Keratinocyte (primary cell): Measurements from ENCODE around the gene MYADML2.

ENCODE experiments used
- EZH2 ChIP-seq: IDR thresholded peaks from one replicate; pipeline ENCODE4 v1.6.1; 2012; ENCODE audit warnings: inconsistent platforms, mild to moderate bottlenecking, low read length, moderate library complexity
- TF ChIP-seq, protein P1 (sequence below), 3 experiments: IDR thresholded peaks in 1 of 3; conservative IDR thresholded peaks in 1 of 3; optimal IDR thresholded peaks in 1 of 3; 2 replicates in 2 of 3; 3 replicates in 1 of 3; pipeline versions ENCODE3 to v1.5.1; 2011; ENCODE audit warnings: low read length in 3 of 3, mild to moderate bottlenecking in 3 of 3, moderate library complexity in 2 of 3, control low read depth in 1 of 3, inconsistent platforms in 1 of 3; ENCODE audit not compliant: insufficient read depth in 2 of 3; ENCODE audit errors: extremely low read depth in 1 of 3

DNA sequence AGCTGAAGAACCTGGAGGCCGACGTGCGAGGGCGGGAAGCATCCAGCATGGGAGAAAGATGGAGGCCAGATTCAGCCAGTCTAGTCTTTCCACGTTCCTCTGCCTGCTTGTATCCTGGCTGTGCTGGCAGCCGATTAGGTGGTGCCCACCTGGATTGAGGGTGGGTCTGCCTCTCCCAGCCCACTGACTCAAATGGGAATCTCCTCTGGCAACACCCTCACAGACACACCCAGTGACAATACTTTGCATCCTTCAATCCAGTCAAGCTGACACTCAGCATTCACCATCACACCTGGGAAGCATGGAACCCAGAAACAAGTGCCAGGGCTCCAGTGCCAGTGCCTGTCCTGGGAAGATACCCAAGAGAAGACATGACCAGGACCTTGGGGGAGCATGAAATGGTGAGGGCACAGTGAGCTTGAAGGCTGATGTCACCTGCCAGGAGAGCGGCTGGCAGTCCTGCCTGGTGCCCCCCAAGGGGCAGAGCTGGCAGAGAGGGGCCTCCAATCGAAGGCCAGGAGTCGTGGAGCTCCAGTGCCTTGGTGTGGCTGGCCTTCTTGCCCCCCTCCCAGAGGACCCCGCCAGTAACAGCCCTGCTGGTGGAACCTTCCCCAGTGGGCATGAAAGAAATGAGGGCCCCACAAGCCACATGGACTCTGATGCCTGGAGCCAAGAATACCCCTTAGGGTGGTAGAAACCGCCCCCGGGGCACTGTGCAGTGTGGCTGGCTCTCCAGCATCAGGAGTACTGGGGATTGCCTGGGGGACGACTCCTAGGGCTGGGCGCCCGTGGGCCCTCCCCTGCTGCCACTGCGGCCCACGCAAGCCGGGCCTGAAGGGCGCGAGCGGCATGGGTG lies 45.6 kb downstream of the MYADML2 start:
- TF ChIP-seq, protein P1, sequence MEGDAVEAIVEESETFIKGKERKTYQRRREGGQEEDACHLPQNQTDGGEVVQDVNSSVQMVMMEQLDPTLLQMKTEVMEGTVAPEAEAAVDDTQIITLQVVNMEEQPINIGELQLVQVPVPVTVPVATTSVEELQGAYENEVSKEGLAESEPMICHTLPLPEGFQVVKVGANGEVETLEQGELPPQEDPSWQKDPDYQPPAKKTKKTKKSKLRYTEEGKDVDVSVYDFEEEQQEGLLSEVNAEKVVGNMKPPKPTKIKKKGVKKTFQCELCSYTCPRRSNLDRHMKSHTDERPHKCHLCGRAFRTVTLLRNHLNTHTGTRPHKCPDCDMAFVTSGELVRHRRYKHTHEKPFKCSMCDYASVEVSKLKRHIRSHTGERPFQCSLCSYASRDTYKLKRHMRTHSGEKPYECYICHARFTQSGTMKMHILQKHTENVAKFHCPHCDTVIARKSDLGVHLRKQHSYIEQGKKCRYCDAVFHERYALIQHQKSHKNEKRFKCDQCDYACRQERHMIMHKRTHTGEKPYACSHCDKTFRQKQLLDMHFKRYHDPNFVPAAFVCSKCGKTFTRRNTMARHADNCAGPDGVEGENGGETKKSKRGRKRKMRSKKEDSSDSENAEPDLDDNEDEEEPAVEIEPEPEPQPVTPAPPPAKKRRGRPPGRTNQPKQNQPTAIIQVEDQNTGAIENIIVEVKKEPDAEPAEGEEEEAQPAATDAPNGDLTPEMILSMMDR (optimal IDR thresholded peaks at IDR 0.05 in 1 of 3, IDR thresholded peaks at IDR 0.05 in 1 of 3, conservative IDR thresholded peaks at IDR 0.05 in 1 of 3; ENCODE audit: extremely low read depth in 1 of 3, insufficient read depth in 2 of 3, low read length in 3 of 3): no peak
- no peak for TF ChIP-seq EZH2
